Measurements from ENCODE around the gene IRX2.

The IRX2 gene

DNA sequence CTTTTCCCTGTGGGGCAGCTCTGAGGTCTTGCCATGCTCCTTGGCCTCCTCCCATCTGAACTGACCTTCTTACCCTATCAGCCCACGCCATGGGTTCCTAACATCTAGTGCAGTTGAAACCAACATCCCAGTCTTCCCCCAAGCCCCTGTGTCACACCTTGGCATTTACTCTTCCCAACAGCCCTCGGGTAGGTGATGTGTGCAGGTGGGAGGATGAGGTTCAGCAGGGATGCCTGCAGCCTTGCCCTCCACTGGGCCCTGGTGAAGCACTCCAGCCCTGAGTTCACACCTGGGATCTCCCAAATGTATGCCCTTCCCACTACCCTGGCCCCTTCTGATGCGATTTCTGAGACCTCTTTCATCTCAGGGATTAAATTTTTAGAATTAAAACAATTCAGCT lies 15.5 kb downstream of the IRX2 start:
- TF ChIP-seq, protein P1, sequence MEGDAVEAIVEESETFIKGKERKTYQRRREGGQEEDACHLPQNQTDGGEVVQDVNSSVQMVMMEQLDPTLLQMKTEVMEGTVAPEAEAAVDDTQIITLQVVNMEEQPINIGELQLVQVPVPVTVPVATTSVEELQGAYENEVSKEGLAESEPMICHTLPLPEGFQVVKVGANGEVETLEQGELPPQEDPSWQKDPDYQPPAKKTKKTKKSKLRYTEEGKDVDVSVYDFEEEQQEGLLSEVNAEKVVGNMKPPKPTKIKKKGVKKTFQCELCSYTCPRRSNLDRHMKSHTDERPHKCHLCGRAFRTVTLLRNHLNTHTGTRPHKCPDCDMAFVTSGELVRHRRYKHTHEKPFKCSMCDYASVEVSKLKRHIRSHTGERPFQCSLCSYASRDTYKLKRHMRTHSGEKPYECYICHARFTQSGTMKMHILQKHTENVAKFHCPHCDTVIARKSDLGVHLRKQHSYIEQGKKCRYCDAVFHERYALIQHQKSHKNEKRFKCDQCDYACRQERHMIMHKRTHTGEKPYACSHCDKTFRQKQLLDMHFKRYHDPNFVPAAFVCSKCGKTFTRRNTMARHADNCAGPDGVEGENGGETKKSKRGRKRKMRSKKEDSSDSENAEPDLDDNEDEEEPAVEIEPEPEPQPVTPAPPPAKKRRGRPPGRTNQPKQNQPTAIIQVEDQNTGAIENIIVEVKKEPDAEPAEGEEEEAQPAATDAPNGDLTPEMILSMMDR (IDR thresholded peaks at IDR 0.05; ENCODE audit: low read length, missing control alignments), result no peak
- no peak overlapping the region for H3K4me3 ChIP-seq (replicated peaks; ENCODE audit: low read depth, low read length)
- DNase-seq (ENCODE audit: low read depth), result no peak

DNA sequence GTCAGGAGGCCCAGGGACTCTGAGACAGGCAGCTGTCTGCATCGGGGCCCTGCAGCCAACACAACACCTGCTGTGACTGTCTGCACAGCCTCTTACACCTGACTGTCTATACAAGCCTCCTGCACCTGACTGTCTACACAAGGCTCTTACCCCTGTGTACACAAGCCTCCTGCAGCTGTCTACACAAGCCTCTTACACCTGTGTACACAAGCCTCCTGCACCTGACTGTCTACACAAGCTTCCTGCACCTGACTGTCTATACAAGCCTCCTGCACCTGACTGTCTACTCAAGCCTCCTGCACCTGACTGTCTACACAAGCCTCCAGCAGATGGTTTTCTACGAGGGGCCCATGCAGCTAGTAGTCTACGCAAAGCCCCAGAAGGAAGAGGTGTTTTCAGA lies 18.6 kb downstream of the IRX2 start:
- H3K4me3 ChIP-seq (replicated peaks; ENCODE audit: low read depth, low read length), result no peak overlapping the region
- no peak for DNase-seq (ENCODE audit: low read depth)
- TF ChIP-seq, protein P1 (IDR thresholded peaks at IDR 0.05; ENCODE audit: low read length, missing control alignments), result no peak

DNA sequence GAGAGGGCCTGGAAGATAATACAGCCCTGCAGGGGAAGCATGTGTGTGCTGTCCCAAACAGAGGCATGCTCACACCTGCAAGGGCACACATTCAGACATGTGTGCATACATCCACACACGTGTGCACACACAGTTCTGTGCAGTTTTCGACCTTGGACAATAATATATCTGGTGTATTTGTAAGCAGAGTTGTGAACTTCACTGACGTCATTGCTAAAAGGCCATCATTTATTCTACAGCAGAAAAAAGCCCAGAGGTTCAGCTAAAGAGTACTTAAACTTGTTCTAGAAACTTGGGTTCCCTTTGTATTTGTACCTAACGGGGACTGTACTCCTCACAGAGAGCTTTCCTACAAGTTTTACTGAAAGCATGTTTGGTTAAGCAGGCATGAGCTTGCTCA lies 19.5 kb downstream of the IRX2 start:
- DNase-seq (ENCODE audit: low read depth), result no peak
- H3K4me3 ChIP-seq (replicated peaks; ENCODE audit: low read depth, low read length), result no peak overlapping the region
- TF ChIP-seq, protein P1 (IDR thresholded peaks at IDR 0.05; ENCODE audit: low read length, missing control alignments), result no peak

DNA sequence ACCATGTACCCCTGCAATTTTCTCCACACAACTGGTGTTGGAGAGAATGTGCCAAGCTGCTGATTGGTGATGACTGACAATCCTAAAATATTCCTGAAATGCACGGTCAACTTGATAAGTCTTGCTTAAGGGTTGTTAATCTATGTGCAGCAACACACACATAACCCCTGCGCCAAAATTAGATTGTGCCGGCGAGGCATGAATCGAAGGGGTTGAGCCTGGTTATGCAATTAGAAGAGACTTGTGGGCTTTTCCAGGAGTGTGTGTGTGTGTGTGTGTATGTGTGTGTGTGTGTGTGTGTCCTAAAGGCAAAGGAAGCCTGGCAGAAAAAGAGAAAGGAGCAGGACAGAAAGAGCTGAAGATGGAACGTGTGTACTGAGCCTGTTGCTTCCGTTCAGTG lies 22.3 kb downstream of the IRX2 start:
- no peak overlapping the region for H3K4me3 ChIP-seq (replicated peaks; ENCODE audit: low read depth, low read length)
- TF ChIP-seq, protein P1 (IDR thresholded peaks at IDR 0.05; ENCODE audit: low read length, missing control alignments), result no peak
- no peak for DNase-seq (ENCODE audit: low read depth)

DNA sequence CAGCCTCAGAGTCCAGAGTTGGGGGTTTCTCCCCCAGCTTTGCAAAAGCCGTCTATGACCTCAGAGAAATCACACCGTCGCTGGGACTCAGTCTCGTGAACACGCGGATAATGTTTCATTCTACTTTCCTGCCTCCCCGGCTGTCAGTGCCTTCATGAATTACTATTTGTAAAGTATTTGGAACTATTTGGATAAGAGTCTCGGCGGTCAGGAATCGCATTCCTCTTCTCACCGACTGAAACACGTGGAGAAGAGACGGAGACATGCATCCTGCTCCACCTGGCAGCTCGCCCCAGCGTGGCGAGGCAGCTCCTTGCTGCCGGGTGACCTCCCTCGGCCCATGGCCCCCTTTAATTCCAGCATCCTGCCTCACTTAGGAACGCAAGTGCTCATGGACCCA lies 23.9 kb downstream of the IRX2 start:
- no peak for DNase-seq (ENCODE audit: low read depth)
- H3K4me3 ChIP-seq (replicated peaks; ENCODE audit: low read depth, low read length), result no peak overlapping the region
- TF ChIP-seq, protein P1 (IDR thresholded peaks at IDR 0.05; ENCODE audit: low read length, missing control alignments), result no peak

DNA sequence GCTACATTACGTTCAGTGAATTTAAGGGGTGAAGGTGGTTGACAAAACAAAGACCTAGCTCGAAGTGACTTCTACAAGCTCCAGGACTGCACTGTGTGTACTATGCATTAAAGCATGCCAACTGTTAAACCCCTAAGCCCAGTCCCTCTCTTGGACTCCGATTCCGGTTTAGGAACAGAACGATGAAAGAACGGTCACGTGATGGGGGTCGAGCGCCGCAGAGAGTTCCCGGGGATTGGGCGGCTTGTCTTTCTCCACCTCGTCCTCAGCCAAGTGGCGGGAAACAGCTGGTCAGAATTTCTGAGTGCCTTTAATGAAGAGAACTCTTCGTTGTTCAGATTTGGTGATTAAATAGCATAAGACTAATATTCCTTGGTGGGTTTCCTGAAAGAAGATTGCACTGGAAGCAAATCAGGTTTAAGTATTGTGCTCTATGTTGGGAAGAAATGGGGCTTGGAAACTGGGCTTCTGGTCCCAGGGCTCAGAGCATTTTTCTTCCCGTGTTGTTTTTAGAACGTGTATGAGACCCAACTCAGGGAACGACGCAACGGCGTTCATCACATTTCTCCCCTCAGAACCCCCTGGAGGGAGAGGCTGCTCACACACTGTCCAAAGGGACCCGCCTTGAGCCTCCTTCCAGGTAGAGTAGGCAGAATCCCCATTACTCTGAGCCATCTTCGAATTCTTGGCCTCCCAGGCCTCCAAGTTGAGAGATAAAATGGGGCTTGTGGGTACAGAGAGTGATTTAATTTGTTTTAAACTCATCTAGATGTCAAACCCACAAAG lies 25.3 kb downstream of the IRX2 start:
- no peak for DNase-seq (ENCODE audit: low read depth)
- H3K4me3 ChIP-seq (replicated peaks; ENCODE audit: low read depth, low read length), result no peak overlapping the region
- TF ChIP-seq, protein P1 (IDR thresholded peaks at IDR 0.05; ENCODE audit: low read length, missing control alignments), result no peak

DNA sequence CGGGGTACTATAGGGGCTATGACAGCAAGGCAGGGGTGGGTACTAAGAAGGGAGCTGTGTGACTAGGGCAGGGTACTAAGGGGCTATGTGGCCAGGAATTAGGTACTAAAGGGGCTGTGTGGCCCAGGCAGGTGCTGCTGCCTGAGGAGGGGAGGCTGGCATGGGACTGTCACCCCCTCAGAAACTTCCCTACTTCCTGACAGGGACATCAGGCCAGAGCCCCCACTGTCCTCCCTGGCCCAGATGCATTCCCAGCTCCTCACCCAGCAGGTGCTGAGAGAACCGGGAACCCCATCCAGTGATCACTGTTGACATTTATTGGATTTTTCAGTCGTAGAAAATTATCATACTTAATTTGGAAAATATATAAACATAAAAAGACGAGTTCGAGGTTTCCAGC lies 26.6 kb downstream of the IRX2 start:
- no peak for DNase-seq (ENCODE audit: low read depth)
- H3K4me3 ChIP-seq (replicated peaks; ENCODE audit: low read depth, low read length), result no peak overlapping the region
- TF ChIP-seq, protein P1 (IDR thresholded peaks at IDR 0.05; ENCODE audit: low read length, missing control alignments), result no peak
